Fibroblast of skin of scalp (primary cell): ENCODE measurements around the gene NECAB2.

ENCODE experiments used
- DNase-seq: peaks from one replicate; pipeline ENCODE4 v3.0.0-alpha.2; 2013

The NECAB2 gene

GRCh38 chr16:83952940-83953795 is 14.9 kb upstream of the NECAB2 start, which contains the start of gene OSGIN1:
OSGIN1 (plus strand) TSS chr16:83953240; CDS start chr16:83957672, 4,432 bp downstream.
- peak; percentile 92 for DNase-seq

- no peak for DNase-seq
Measured at GRCh38 chr16:83953796-83954576, 14.1 kb upstream of the NECAB2 start.

- DNase-seq: peak; percentile 74
Measured at GRCh38 chr16:83954577-83955016, 13.4 kb upstream of the NECAB2 start.

GRCh38 chr16:83955218-83956130 is 12.6 kb upstream of the NECAB2 start:
- DNase-seq: peak; percentile 61

- peak; percentile 74 for DNase-seq
Measured at GRCh38 chr16:83956336-83957289, 11.4 kb upstream of the NECAB2 start.

- no peak for DNase-seq
Measured at GRCh38 chr16:83957296-83957855, 10.7 kb upstream of the NECAB2 start.

- no peak for DNase-seq
Measured at GRCh38 chr16:83958137-83958845, 9.8 kb upstream of the NECAB2 start.

- no peak for DNase-seq
Measured at GRCh38 chr16:83958846-83959565, 9.0 kb upstream of the NECAB2 start.

- no peak for DNase-seq
Measured at GRCh38 chr16:83959656-83960434, 8.2 kb upstream of the NECAB2 start.

- DNase-seq: no peak
Measured at GRCh38 chr16:83960521-83961249, 7.4 kb upstream of the NECAB2 start.

GRCh38 chr16:83961591-83961990 is 6.5 kb upstream of the NECAB2 start:
- no peak for DNase-seq

GRCh38 chr16:83963277-83964119 is 4.5 kb upstream of the NECAB2 start:
- no peak for DNase-seq

GRCh38 chr16:83964684-83965443 is 3.2 kb upstream of the NECAB2 start:
- no peak for DNase-seq

- no peak for DNase-seq
Measured at GRCh38 chr16:83965444-83966152, 2.4 kb upstream of the NECAB2 start.

GRCh38 chr16:83966153-83966696 is 1.8 kb upstream of the NECAB2 start:
- DNase-seq: no peak
